ENCODE results near the gene LSG1. TPM values are rescaled to one million over a fixed set of nuclear protein-coding genes. Genes with fewer than 3 reads are reported as not detected.

The LSG1 gene
- total RNA-seq, 2 donors from 2014 or later: 19.0 to 34.8 TPM

- Histone ChIP-seq H3K36me3 (no peaks in the 10 kb centered on the region), H3K27ac (no peak overlapping the region), H3K9ac (ENCODE audit: low read depth in 2 of 2, low read length in 2 of 2) (no peak overlapping the region), H3K9me3 (no peaks in the 10 kb centered on the region), H3K27me3 (no peaks in the 10 kb centered on the region), H3K4me3 (no peak overlapping the region), H3K4me1 (no peaks in the 10 kb centered on the region)
- DNase-seq: no peak
- no peak for TF ChIP-seq CTCF (IDR thresholded peaks at IDR 0.05)
- intact Hi-C loops (cut with DNase I): no loop called here
These were observed 78.9 kb downstream of the LSG1 start for GRCh38 chr3:194592798-194593752.

Other genes starting within 250 kb of the LSG1 start
- 10 to 100 TPM; 86.0 to 89.8 TPM for gene ATP13A3, start 185.2 kb downstream of the LSG1 start, total RNA-seq
- gene TMEM44, start 38.8 kb downstream of the LSG1 start, total RNA-seq: 10 to 100 TPM; 40.1 to 43.2 TPM
- gene FAM43A, start 13.7 kb upstream of the LSG1 start, total RNA-seq: 10 to 100 TPM in 1 of 2 donors, 1 to 10 TPM in 1; 7.2 to 10.2 TPM